HCT116 (cell line): ENCODE data around the gene PAIP1. TPM values are rescaled to one million over a fixed set of nuclear protein-coding genes. Genes with fewer than 3 reads are reported as not detected.

Source experiments
- ATAC-seq: fragments of 200-7000 bp; cut with Tn5 transposase; 2 replicates; pipeline ENCODE4 v1.9.1; 2020; ENCODE audit warnings: mild to moderate bottlenecking, moderate library complexity
- BruUV-seq: library from RNA; stranded (reverse); fragments of 400-500 nt; replicated peaks from 2 replicates; lab custom pipeline; 2021; lab: Mats Ljungman, UMichigan
- CTCF ChIA-PET: fragments of 300-600 bp; sonication (Branson Sonifier 250); formaldehyde crosslinking; loops from one replicate; lab custom pipeline; 2021; ENCODE audit warnings: antibody characterized with exemption; lab: Charles Lee
- POLR2A ChIA-PET: fragments of 300-600, 350-600 bp; sonication (Branson Sonifier 250); formaldehyde crosslinking; loops from one replicate; lab custom pipeline; 2021; ENCODE audit warnings: antibody characterized with exemption; lab: Charles Lee
- RAD21 ChIA-PET, 2 experiments: fragments of 300-600 bp; sonication (Branson Sonifier 250); formaldehyde crosslinking; loops; one replicate each; lab custom pipeline; 2023; ENCODE audit warnings: low total read pairs in 2 of 2; ENCODE audit not compliant: uncharacterized antibody in 2 of 2, unreplicated experiment in 2 of 2, low non-redundant PET in 1 of 2; lab: Charles Lee
- DNase-seq: peaks from one replicate; pipeline ENCODE4 v3.0.0-alpha.2; 2010; ENCODE audit warnings: low read depth, low spot score
- H2AFZ ChIP-seq: fragments of 200-600 bp; shearing (Covaris generic), sonication (generic); 2 replicates; pipeline ENCODE4 v1.6.1; 2017; ENCODE audit warnings: low read depth, mixed run types, mixed read lengths, antibody characterized with exemption, low read length; ENCODE audit not compliant: poor library complexity, severe bottlenecking
- H3K27ac ChIP-seq: 2 replicates; pipeline ENCODE4 v1.5.1; 2012; ENCODE audit warnings: low read depth, low read length
- H3K27me3 ChIP-seq: fragments of 200-600 bp; sonication (generic); 2 replicates; pipeline ENCODE4 v1.6.1; 2016; ENCODE audit warnings: mixed run types, low read length, mixed read lengths; ENCODE audit not compliant: insufficient read depth
- H3K36me3 ChIP-seq, 2 experiments: fragments of 200-500 bp in 1 of 2; fragments of 200-600 bp in 1 of 2; sonication (Bioruptor generic) in 1 of 2; sonication (generic) in 1 of 2; 2 replicates each; pipeline versions ENCODE4 v1.5.1 to v1.6.1; 2014 to 2016; ENCODE audit warnings: low read length in 2 of 2, inconsistent platforms in 1 of 2, mixed read lengths in 1 of 2, mixed run types in 1 of 2; ENCODE audit not compliant: insufficient read depth in 2 of 2, control insufficient read depth in 1 of 2
- H3K4me1 ChIP-seq, 2 experiments: fragments of 200-600 bp in 1 of 2; sonication (generic) in 1 of 2; 2 replicates each; pipeline versions ENCODE4 v1.5.1 to v1.6.1; 2012 to 2017; ENCODE audit warnings: low read length in 2 of 2, inconsistent platforms in 1 of 2, mild to moderate bottlenecking in 1 of 2, mixed read lengths in 1 of 2, mixed run types in 1 of 2, moderate library complexity in 1 of 2; ENCODE audit not compliant: insufficient read depth in 2 of 2, control insufficient read depth in 1 of 2
- H3K4me2 ChIP-seq: fragments of 200-600 bp; sonication (generic); 2 replicates; pipeline ENCODE4 v1.6.1; 2017; ENCODE audit warnings: mixed run types, low read length, mixed read lengths
- H3K4me3 ChIP-seq, 2 experiments: fragments of 200-600 bp in 1 of 2; sonication (generic) in 1 of 2; replicated peaks in 1 of 2; 2 replicates each; pipeline ENCODE4 v1.5.1; 2011 to 2016; ENCODE audit warnings: low read length in 2 of 2, control low read depth in 1 of 2, low read depth in 1 of 2, mild to moderate bottlenecking in 1 of 2, mixed read lengths in 1 of 2, mixed run types in 1 of 2
- H3K79me2 ChIP-seq: fragments of 200-600 bp; sonication (generic); 2 replicates; pipeline ENCODE4 v1.6.1; 2017; ENCODE audit warnings: mild to moderate bottlenecking, mixed run types, low read length, moderate library complexity, mixed read lengths; ENCODE audit not compliant: insufficient read depth
- H3K9ac ChIP-seq: fragments of 200-600 bp; sonication (generic); 2 replicates; pipeline ENCODE4 v1.6.1; 2016; ENCODE audit warnings: low read length, mixed read lengths
- H3K9me2 ChIP-seq: fragments of 200-600 bp; sonication (generic), shearing (Covaris generic); 2 replicates; pipeline ENCODE4 v1.6.1; 2017; ENCODE audit warnings: mixed run types, mild to moderate bottlenecking, moderate library complexity; ENCODE audit not compliant: insufficient read depth
- H3K9me3 ChIP-seq, 2 experiments: fragments of 200-500 bp in 1 of 2; fragments of 200-600 bp in 1 of 2; sonication (Bioruptor generic) in 1 of 2; sonication (generic) in 1 of 2; 2 replicates each; pipeline ENCODE4 v1.6.1; 2014 to 2017; ENCODE audit warnings: low read length in 2 of 2, mixed read lengths in 2 of 2, inconsistent platforms in 1 of 2, low read depth in 1 of 2, mild to moderate bottlenecking in 1 of 2, mixed run types in 1 of 2, moderate library complexity in 1 of 2; ENCODE audit not compliant: control insufficient read depth in 1 of 2, insufficient read depth in 1 of 2
- H4K20me1 ChIP-seq: fragments of 200-600 bp; sonication (generic), shearing (Covaris generic); 2 replicates; pipeline ENCODE4 v1.6.1; 2017; ENCODE audit warnings: mixed run types, mild to moderate bottlenecking, moderate library complexity; ENCODE audit not compliant: insufficient read depth
- CBX3 ChIP-seq: IDR thresholded peaks from 2 replicates; pipeline ENCODE4 v1.6.1; 2012; ENCODE audit warnings: low read depth
- EGR1 ChIP-seq: IDR thresholded peaks from 2 replicates; pipeline ENCODE4 v1.6.1; 2012; ENCODE audit warnings: low read depth
- EZH2phosphoT487 ChIP-seq: fragments of 200-600 bp; IDR thresholded peaks from 2 replicates; pipeline ENCODE4 v1.6.1; 2018; ENCODE audit warnings: antibody characterized with exemption, borderline replicate concordance
- POLR2AphosphoS5 ChIP-seq: IDR thresholded peaks from 2 replicates; pipeline ENCODE4 v1.6.1; 2011; ENCODE audit warnings: mild to moderate bottlenecking, low read depth, low read length, moderate library complexity
- SIN3A ChIP-seq: IDR thresholded peaks from 2 replicates; pipeline ENCODE4 v1.6.1; 2012; ENCODE audit warnings: low read depth
- SRF ChIP-seq: IDR thresholded peaks from 2 replicates; pipeline ENCODE4 v1.6.1; 2012; ENCODE audit warnings: low read depth
- YY1 ChIP-seq: IDR thresholded peaks from 2 replicates; pipeline ENCODE4 v1.6.1; 2011; ENCODE audit warnings: low read length, low read depth, moderate library complexity, mild to moderate bottlenecking; ENCODE audit not compliant: insufficient replicate concordance; ENCODE audit errors: extremely low read depth
- ZFX ChIP-seq: fragments of 450-650 bp; IDR thresholded peaks from 2 replicates; pipeline ENCODE4 v1.6.1; 2017
- intact Hi-C: fragments of 100-400 bp; cut with micrococcal nuclease; formaldehyde crosslinking; loops from 2 replicates; pipeline ENCODE4 v1.10.0; 2022
- total RNA-seq: library from RNA; stranded (reverse); gene quantifications from one replicate; pipeline ENCODE4 v1.2.1, GENCODE V29; 2021; ENCODE audit not compliant: unreplicated experiment
- TF ChIP-seq, protein P1 (sequence below): IDR thresholded peaks from 2 replicates; pipeline ENCODE4 v1.6.1; 2012
- TF ChIP-seq, protein P2 (sequence below): IDR thresholded peaks from 2 replicates; pipeline ENCODE4 v1.6.1; 2011; ENCODE audit warnings: mild to moderate bottlenecking, low read length, moderate library complexity; ENCODE audit not compliant: insufficient replicate concordance; ENCODE audit errors: extremely low read depth

The PAIP1 gene
- total RNA-seq, 1 experiment from 2014 or later, result 83.8 TPM

DNA sequence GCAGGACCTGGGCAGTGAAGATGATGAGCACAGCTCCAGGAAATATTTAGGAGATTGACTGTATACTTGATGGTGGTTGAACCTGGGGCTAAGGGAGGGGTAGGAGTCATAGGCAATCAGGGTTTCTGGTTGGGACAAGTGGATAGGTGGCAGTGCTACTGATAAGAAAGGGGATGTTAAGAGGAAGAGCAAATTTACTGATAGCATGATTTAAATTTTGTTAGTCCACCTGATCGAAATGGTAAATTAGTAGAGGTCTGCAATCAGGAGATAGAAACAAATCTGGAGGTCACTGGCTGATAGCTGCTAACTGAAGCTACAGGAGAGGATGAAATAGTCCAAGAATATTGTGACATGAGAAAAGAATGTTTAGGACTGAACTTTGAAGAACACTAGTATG lies 36.3 kb downstream of the PAIP1 start:
- no TSS peak for BruUV-seq
- Histone ChIP-seq H3K4me1 (peaks cover 0 to 6% of the 10 kb centered on the region in 2 experiments; a peak in 1 of 4 replicates), H3K27ac (no peak overlapping the region), H3K79me2 (no peaks in the 10 kb centered on the region), H3K9me2 (no peaks in the 10 kb centered on the region), H2AFZ (no peak overlapping the region), H3K4me2 (no peak overlapping the region), H3K9ac (no peak overlapping the region), H3K36me3 (no peaks in the 10 kb centered on the region; a peak in 1 of 4 replicates), H3K27me3 (no peaks in the 10 kb centered on the region), H3K4me3 (no peak overlapping the region), H4K20me1 (no peaks in the 10 kb centered on the region), H3K9me3 (no peaks in the 10 kb centered on the region)
- no peak for DNase-seq
- POLR2A ChIA-PET, result no interaction called here
- TF ChIP-seq SIN3A, result no peak
- TF ChIP-seq, protein P1, sequence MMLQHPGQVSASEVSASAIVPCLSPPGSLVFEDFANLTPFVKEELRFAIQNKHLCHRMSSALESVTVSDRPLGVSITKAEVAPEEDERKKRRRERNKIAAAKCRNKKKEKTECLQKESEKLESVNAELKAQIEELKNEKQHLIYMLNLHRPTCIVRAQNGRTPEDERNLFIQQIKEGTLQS, result no peak
- TF ChIP-seq ZFX, result no peak
- TF ChIP-seq POLR2AphosphoS5, result no peak
- TF ChIP-seq, protein P2, sequence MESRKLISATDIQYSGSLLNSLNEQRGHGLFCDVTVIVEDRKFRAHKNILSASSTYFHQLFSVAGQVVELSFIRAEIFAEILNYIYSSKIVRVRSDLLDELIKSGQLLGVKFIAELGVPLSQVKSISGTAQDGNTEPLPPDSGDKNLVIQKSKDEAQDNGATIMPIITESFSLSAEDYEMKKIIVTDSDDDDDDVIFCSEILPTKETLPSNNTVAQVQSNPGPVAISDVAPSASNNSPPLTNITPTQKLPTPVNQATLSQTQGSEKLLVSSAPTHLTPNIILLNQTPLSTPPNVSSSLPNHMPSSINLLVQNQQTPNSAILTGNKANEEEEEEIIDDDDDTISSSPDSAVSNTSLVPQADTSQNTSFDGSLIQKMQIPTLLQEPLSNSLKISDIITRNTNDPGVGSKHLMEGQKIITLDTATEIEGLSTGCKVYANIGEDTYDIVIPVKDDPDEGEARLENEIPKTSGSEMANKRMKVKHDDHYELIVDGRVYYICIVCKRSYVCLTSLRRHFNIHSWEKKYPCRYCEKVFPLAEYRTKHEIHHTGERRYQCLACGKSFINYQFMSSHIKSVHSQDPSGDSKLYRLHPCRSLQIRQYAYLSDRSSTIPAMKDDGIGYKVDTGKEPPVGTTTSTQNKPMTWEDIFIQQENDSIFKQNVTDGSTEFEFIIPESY, result no peak
- TF ChIP-seq YY1, result no peak
- no peak for TF ChIP-seq CBX3
- no peak for TF ChIP-seq EGR1
- TF ChIP-seq SRF, result no peak
- no peak for TF ChIP-seq EZH2phosphoT487
- ATAC-seq, result no peak
- RAD21 ChIA-PET, result no interaction called here
- intact Hi-C loops, result no loop called here
- CTCF ChIA-PET, result no interaction called here
